GM19468 (cell line): ENCODE measurements around the gene ST3GAL2.
"Not testable (repeated sequence)": the region's sequence is repeated elsewhere in the genome, so short reads cannot be mapped to it uniquely, and the experiment has no call there.

ENCODE experiments used
- ATAC-seq: cut with Tn5 transposase; IDR thresholded peaks from one replicate; pipeline ENCODE4 v1.9.1; 2021; ENCODE audit warnings: mild to moderate bottlenecking, moderate library complexity, moderate number of reproducible peaks; ENCODE audit not compliant: unreplicated experiment; ENCODE audit errors: extremely low read depth

Gene ST3GAL2

GRCh38 chr16:70359552-70359951 is 79.3 kb downstream of the ST3GAL2 start:
- ATAC-seq: no peak

GRCh38 chr16:70349783-70350182 is 89.1 kb downstream of the ST3GAL2 start:
- no peak for ATAC-seq

DNA sequence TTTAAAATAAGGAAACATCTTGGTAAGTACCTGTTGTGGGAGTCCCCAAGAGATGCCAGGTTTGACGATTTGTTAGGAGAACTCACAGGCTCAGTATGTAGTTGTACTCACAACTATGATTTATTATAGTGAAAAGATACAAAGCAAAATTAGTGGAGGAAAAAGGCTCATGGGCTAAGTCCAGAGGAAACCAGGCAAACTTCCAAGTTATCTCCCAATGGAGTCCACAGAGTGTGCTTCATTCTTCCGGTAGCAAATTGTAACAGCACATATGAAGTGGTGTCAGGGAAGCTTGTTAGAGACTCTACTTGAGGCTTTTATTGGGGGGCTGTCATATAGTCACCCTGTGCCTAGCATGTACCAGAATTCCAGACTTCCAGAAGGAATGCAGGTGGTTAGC is 89.9 kb downstream of the ST3GAL2 start:
- ATAC-seq: no peak

DNA sequence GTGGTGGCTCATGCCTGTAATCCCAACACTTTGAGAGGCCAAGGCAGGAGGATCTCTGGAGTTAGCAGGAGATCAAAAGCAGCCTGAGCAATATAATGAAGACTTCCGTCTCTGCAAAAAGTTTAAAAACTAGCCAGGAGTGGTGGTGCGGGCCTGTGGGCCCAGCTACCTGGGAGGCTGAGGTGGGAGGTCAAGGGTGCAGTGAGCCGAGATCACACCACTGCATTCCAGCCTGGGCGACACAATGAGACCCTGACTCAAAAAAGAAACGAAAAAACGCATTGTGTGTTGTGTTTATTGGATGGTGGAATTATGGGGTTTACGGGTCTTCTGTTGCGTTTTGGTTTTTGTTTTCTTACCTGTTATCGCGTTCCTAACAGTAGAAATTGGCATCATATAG is 93.1 kb downstream of the ST3GAL2 start:
- ATAC-seq: no peak

GRCh38 chr16:70342016-70342415 is 96.9 kb downstream of the ST3GAL2 start:
- no peak for ATAC-seq

GRCh38 chr16:70341600-70341999 is 97.3 kb downstream of the ST3GAL2 start:
- no peak for ATAC-seq

DNA sequence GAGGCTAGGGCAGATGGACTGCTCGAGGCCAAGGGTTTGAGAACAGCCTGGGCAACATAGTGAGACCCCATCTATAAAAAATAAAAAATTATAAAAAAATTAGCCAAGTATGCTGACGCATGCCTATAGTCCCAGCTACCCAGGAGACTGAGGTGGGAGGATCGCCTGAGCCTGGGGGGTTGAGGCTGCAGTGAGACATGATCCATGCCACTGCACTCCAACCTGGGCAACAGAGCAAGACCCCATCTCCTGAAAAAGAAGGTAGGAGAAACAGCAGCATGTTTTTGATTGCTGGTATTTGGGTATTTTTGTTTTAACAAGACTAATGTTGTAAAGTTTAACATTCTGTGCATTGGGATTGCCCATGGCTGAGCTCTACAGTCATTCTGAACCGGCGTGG is 101.1 kb downstream of the ST3GAL2 start:
- ATAC-seq: no peak

- not testable (repeated sequence) for ATAC-seq
These were observed 106.2 kb downstream of the ST3GAL2 start for GRCh38 chr16:70332728-70333127.

GRCh38 chr16:70331588-70332358 is 107.1 kb downstream of the ST3GAL2 start:
- ATAC-seq: no peak

GRCh38 chr16:70331091-70331490 is 107.8 kb downstream of the ST3GAL2 start:
- no peak for ATAC-seq
